ENCODE results near the gene CYFIP1. TPM values are rescaled to one million over a fixed set of nuclear protein-coding genes. Genes with fewer than 3 reads are reported as not detected.

The CYFIP1 gene
- total and polyA plus RNA-seq, 2 of the 13 experiments (the other 11 are each of a cell fraction or from before 2014, with no cell fraction given) = 38.1 to 58.3 TPM

DNA sequence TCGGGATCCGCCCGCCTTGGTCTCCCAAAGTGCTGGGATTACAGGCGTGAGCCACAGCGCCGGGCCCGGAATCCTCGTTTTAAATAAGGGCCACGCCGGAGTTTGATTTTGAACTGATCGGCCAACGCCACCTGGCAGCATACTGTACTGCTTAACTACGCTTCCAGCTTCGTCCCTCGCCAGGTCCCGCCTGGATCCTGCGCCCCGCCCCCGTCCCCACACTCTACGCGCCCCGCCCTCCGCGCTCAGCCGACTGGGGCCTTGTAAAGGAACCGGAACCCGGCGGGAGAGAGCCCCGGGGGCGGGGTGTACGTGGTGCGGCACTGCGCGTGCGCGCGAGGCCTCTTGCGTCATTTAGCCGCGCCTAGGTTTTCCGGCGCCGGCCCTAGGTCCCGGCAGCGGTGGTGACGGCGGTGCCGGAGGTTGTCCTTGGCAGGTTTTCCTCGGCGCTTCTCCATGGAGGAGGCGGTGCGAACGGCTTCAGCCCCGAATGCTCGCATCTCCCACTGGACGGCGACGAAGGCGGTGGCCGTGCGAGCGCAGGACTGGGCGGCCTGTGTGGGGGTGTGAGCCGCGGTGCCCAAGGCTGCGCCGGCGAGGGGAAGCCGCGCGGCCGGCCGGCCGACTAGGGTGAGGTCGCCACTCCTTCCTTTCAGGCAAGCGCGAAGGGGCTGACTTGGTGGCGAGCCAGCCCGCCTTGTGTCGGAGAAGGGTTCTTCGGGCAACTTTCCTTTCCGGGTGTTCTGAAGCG, 141.7 kb downstream of the CYFIP1 start, which contains the start of gene NIPA2 (continued):
- TF ChIP-seq, protein P1, sequence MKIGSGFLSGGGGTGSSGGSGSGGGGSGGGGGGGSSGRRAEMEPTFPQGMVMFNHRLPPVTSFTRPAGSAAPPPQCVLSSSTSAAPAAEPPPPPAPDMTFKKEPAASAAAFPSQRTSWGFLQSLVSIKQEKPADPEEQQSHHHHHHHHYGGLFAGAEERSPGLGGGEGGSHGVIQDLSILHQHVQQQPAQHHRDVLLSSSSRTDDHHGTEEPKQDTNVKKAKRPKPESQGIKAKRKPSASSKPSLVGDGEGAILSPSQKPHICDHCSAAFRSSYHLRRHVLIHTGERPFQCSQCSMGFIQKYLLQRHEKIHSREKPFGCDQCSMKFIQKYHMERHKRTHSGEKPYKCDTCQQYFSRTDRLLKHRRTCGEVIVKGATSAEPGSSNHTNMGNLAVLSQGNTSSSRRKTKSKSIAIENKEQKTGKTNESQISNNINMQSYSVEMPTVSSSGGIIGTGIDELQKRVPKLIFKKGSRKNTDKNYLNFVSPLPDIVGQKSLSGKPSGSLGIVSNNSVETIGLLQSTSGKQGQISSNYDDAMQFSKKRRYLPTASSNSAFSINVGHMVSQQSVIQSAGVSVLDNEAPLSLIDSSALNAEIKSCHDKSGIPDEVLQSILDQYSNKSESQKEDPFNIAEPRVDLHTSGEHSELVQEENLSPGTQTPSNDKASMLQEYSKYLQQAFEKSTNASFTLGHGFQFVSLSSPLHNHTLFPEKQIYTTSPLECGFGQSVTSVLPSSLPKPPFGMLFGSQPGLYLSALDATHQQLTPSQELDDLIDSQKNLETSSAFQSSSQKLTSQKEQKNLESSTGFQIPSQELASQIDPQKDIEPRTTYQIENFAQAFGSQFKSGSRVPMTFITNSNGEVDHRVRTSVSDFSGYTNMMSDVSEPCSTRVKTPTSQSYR (CRISPR knock-in tag; IDR thresholded peaks at IDR 0.05; ENCODE audit: borderline replicate concordance) = no peak
- TF ChIP-seq GATAD2A (CRISPR knock-in tag; IDR thresholded peaks at IDR 0.05) = no peak; the same call in 1 of the 2 replicates
- no peak for TF ChIP-seq ZNF432 (CRISPR knock-in tag; IDR thresholded peaks at IDR 0.05; ENCODE audit: borderline replicate concordance)
- no peak for TF ChIP-seq ZNF251 (CRISPR knock-in tag; IDR thresholded peaks at IDR 0.05)
- TF ChIP-seq, protein P2, sequence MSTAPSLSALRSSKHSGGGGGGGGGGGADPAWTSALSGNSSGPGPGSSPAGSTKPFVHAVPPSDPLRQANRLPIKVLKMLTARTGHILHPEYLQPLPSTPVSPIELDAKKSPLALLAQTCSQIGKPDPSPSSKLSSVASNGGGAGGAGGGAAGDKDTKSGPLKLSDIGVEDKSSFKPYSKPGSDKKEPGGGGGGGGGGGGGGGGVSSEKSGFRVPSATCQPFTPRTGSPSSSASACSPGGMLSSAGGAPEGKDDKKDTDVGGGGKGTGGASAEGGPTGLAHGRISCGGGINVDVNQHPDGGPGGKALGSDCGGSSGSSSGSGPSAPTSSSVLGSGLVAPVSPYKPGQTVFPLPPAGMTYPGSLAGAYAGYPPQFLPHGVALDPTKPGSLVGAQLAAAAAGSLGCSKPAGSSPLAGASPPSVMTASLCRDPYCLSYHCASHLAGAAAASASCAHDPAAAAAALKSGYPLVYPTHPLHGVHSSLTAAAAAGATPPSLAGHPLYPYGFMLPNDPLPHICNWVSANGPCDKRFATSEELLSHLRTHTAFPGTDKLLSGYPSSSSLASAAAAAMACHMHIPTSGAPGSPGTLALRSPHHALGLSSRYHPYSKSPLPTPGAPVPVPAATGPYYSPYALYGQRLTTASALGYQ (CRISPR knock-in tag; IDR thresholded peaks at IDR 0.05) = no peak
- TF ChIP-seq ZNF816 (CRISPR knock-in tag; IDR thresholded peaks at IDR 0.05; ENCODE audit: borderline replicate concordance) = 0 out of 2 replicates have a peak, but pooled peaks have one; percentile 30
- no peak for TF ChIP-seq SMAD9 (CRISPR knock-in tag; IDR thresholded peaks at IDR 0.05)
- no peak for TF ChIP-seq ZNF17 (CRISPR knock-in tag; IDR thresholded peaks at IDR 0.05)
- TF ChIP-seq MAFK (conservative IDR thresholded peaks at IDR 0.05 in 1 of 2, IDR thresholded peaks at IDR 0.05 in 1 of 2; ENCODE audit: low read length in 2 of 2) = no peak
- no peak for TF ChIP-seq DPF2 (CRISPR knock-in tag; IDR thresholded peaks at IDR 0.05; ENCODE audit: borderline replicate concordance, low read depth)
- no peak for TF ChIP-seq PITX1 (CRISPR knock-in tag; IDR thresholded peaks at IDR 0.05)
- TF ChIP-seq, protein P3, sequence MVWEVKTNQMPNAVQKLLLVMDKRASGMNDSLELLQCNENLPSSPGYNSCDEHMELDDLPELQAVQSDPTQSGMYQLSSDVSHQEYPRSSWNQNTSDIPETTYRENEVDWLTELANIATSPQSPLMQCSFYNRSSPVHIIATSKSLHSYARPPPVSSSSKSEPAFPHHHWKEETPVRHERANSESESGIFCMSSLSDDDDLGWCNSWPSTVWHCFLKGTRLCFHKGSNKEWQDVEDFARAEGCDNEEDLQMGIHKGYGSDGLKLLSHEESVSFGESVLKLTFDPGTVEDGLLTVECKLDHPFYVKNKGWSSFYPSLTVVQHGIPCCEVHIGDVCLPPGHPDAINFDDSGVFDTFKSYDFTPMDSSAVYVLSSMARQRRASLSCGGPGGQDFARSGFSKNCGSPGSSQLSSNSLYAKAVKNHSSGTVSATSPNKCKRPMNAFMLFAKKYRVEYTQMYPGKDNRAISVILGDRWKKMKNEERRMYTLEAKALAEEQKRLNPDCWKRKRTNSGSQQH (CRISPR knock-in tag; IDR thresholded peaks at IDR 0.05; ENCODE audit: low read depth) = 0 out of 2 replicates have a peak, but pooled peaks have one; percentile 42
- TF ChIP-seq MXI1 (IDR thresholded peaks at IDR 0.05; ENCODE audit: borderline replicate concordance, low read depth, low read length) = peak; percentile 86; the same call in 2 of the 3 replicates
- no peak for TF ChIP-seq RORA (CRISPR knock-in tag; IDR thresholded peaks at IDR 0.05)
- TF ChIP-seq ZNF382 (CRISPR knock-in tag; IDR thresholded peaks at IDR 0.05; ENCODE audit: borderline replicate concordance) = no peak
- TF ChIP-seq IKZF1 (IDR thresholded peaks at IDR 0.05) = no peak
- TF ChIP-seq TRIM24 (CRISPR knock-in tag; IDR thresholded peaks at IDR 0.05) = no peak
- no peak for TF ChIP-seq JDP2 (CRISPR knock-in tag; IDR thresholded peaks at IDR 0.05; ENCODE audit: borderline replicate concordance)
- TF ChIP-seq KDM2A (CRISPR knock-in tag; IDR thresholded peaks at IDR 0.05; ENCODE audit: borderline replicate concordance, low read depth) = peak; percentile 80
- no peak for TF ChIP-seq ZNF773 (CRISPR knock-in tag; IDR thresholded peaks at IDR 0.05; ENCODE audit: borderline replicate concordance)
